Stimulated activated CD4-positive, alpha-beta T cell treated with anti-CD3 and anti-CD28 coated beads, TNF-alpha, amount 100 ng/mL, for 48 hours (primary cell): ENCODE measurements around the gene SLC10A3.

Source experiments
- DNase-seq, 3 donors: peaks; one replicate each; pipeline ENCODE4 v3.0.0-alpha.2; 2020; ENCODE audit warnings: low read depth in 3 of 3

Gene SLC10A3

DNA sequence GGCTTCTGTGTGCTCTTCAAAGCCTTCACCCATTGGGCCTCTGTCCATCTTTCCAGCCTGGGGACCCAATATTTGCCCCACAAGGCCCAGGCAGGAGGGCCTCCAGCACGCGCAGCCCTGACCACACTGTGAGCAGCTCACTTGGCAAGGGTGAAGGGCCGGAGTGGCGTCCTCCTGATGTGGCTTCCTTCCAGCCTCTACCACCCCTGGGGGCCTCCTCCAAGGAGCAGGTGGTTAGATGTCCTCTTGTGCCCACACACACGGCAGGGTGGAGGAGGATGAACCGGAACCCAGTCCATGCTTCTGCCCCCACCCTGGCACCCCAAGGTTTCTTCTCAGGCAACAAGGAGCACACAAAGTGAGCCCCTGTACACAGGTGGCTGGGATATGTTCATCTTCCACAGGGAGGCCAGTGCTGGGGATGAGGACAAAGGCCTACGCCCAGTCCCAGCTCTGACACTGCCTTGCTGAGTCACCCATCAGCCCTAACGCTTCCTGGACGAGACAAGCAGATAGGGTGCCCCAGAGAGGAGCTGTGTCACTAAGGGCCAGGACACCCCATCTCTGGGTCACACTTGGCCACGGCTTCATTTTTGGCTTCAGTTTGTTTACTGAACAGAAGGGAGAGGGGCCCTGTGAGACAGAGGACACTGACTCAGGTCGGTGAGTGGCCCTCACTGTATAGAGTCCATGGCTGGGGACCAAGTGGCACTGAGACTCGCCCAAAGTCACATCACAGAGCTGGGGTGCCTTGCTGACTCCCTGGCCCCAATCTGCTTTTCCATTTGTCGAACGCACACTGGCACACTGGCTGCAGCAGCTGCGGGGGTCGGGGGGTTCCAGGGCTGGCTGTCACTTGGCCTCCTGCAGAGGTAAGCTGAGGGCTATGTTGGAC, 5.9 kb downstream of the SLC10A3 start:
- DNase-seq: no peak

DNA sequence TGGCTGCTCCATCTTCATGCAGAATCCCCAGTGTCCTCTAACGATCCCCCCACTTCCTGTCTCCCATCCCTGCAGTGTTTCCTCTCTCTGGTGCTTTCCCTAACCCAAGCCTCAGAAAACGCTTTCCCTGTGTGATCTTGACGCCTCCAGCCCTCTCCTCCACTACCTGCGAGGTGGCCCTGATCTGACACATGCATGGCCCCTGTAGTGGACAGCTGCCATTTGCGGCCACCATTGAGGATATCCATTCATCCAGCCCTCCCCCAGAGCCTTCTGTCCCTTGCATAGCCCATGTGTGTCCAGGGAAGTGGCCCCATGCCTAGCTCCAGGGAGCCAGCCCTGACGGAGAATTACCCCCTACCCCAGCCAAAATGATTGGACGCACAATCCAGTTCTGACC, 7.1 kb downstream of the SLC10A3 start:
- no peak for DNase-seq

DNA sequence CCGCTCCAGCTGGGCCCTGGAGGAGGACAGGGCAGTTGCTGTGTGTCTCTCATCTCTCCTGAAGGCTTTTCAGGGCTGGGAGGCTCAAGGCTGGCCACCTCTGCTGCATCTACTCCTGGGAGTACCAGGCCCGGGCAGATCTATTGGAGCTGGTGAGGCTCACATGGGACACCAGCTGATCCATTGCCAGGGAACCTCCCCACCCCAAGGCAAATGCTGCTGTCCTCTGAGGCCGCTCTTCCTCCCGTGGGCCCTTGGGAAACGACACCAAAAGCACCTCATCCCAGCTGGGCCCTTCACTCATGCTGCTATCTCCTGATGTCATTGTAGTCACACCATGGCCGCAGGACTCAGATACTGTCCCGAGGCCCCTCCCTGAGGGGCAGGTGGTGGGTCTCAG, 7.6 kb downstream of the SLC10A3 start:
- no peak for DNase-seq

DNA sequence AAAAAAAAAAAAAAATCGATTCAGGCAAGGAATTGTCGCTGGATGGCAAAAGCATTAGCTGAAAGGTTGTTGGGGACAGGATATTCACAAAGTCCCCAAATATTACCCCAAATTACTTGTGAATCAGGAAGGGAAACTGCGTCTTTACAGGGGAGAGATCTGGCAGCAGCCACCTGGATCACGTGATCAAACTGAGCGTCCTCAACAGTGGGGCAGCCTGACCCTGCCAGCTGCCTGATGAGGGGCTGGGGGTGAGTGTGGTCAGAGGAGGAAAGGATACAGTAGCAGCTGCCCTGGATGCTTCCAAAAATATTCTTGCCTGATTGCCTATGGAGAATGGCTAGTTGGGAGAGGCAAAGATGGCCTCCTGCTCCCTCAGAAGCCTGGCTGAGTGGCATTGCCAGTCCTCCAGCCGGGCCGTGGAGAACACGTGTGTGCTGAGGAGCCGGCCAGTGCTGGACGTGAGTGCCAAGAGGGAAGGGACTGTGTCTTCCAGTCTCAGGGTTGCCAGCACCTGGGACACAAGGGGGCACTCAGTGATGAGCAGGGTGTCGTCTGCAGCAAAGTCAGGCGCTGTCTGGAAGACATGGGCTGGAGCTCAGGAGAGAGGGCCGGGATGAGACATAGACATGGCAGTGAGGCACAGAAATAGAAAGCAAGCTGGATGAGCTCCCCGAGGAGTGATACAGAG, 8.4 kb downstream of the SLC10A3 start:
- DNase-seq: no peak

DNA sequence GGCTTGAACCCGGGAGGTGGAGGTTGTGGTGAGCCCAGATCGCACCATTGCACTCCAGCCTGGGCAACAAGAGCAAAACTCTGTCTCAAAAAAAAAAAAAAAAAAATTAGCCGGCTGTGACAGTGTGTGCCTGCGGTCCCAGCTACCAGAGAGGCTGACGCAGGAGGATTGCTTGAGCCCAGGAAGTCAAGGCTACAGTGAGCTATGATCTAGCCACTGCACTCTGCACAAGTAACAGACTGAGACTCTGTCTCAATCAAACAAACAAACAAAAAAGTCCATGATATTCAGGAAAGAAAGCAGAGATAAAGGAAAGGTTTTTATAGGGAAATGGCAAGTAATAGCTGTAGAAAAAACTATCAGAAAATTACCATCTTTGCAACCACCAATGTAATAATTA, 9.2 kb downstream of the SLC10A3 start:
- no peak for DNase-seq

DNA sequence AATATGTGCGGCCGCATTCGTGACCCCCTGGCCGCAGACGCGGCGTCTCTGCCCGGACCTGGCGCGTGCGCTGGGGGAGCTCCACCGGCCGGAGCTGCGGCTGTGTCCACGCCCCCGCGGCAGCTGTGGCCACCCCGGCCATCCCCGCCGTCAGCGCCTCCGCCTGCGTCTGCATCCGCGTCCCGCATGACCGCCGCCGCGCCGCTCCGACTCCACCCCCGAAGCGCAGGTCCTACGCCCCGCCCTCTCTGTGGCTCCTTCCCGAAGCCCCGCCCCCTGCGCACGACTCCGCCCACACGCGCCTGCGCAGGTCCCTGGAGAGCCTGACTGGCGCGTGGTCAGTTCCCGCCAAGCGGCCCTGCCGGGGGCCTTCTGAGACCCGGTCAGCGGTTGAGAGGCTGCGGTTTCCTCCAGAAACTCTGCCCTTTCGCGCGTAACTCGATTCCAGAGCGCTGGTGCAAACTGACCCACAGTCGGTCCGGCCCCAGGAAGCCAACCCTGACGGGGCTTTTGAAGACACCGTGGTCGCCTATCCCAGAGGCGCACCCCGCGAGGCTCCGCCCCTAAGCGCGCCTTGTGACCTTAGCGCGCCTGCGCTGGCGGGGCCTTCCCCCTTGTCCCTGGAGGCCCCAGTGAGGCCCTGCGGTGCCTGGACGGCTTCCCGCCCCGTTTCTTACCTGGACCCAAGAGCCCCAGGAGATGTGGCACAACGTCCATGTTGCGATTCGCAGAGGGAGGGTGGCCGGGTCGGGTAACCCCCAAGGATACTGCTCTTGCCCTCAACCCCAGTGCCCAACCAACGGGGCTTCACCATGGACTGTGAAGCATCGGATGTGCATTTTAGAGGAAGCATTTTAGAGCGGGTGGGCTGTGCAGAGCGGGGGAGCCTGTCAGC, 11.5 kb downstream of the SLC10A3 start, which contains the start of gene LAGE3:
Gene LAGE3, minus strand, starts transcription at position 554 of the 895 bp plus-strand sequence. Its CDS starts 366 bp downstream, at position 188.
- DNase-seq: peak; percentile 88 to 94 (median 90)

DNA sequence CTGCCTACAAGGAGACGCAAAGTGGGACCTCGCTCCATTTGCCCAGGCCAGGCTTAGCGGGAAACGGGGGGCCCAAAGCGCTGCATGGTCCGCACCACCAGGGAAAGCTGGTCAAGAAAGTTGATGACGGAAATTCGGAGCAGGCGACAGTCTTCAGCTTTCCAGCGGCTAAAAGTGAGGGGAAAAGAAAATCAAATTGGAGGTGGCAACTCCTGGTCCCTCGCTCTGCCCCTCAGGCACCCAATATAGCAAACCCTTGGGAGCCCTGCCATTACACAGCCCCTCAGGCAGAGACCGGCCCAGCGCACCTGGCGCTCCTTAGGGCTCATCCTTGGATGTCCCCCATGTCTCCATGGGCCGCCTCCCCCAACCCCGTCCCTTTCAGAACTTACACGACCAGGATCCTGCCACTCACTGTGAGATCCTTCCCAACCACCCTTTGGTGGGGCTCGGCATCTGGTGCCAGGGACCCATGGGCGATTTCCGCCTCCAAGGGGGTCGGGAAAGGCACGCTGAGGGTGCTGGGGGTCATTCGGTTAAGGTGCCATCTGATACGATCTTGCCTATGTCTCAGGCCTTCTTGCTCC, 12.4 kb downstream of the SLC10A3 start:
- no peak for DNase-seq

DNA sequence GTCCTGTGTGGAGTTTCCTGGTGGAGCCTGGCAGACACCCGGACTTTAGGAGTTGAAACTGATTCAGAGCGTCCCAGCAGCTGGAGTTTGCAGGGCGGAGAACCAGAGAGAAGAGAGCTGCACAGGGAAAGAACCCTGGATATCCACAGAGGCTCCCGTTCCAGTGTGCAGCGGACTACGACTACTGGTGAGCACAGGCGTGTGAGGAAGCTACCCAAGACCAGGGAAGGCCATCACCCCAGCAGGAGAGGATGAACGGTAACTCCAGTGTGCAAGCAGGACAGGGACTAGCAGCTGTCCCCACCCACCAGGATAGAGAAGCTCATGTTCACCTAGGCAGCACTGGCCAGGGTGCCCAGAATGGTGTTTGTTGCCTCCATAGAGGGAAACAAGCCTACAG, 13.6 kb downstream of the SLC10A3 start:
- no peak for DNase-seq

DNA sequence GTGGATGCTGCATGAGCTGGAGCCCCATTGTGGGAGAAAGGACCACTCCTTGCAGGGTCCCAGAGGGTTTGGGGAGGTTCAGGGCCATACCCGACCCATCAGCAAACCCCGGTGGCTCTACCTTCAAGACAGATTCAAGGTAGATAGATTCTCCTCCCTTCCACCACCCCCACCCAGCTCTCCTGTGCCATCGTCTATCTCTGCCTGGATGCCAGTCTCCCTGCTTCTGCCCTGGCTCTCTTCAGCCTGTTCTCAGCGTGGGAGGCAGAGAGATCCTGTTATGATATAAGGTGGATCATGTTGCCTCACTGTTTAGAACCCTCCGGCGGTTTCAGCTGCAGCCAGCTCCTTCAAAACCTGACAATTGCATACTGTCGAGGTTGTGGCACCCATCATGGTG, 16.7 kb downstream of the SLC10A3 start:
- no peak for DNase-seq

DNA sequence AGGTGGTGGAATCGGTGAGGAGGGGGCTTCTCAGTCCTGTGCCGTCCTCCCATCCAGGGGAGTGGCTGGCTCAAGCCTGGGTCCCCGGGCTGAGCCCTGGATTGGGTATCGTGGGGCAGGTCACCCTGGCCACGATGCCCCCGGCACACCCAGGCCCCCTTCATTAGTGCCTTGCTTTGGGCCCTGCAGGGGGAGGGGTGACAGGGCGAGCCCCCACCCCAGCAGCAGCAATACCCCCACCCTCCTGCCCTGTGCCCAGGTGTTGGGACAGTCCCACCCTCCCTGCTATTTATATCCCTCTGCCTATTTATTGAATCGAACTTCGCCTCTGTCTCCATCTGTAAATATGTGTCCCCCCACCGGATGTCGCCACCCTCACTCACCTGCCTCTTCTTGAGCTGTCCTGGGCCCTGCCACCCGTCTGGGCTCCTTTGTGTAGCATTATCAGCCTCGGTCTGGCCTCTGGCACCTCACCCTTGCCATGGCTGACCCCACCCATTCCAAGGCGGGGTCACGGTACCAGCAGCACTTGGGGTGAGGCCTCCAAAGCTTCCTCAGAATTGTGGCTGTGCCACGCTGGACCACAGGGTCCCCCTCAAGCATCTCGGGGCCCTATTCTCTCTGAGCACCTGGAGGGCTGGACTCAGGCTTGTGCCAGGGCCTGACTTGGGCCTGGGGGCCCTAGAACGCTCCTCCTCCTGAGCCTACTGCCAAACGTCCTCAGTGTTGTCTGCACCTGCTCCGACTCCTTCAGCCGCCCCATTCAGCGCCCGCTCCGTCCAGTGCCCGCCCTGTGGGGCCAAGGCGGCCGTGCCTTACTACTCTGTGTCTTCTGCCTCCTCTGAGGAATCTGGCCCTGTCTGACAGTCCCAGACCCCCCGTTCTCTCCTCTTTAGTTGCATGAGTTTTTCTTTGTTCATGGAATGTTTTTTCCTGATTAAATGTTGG, 17.5 kb downstream of the SLC10A3 start:
- DNase-seq: no peak

DNA sequence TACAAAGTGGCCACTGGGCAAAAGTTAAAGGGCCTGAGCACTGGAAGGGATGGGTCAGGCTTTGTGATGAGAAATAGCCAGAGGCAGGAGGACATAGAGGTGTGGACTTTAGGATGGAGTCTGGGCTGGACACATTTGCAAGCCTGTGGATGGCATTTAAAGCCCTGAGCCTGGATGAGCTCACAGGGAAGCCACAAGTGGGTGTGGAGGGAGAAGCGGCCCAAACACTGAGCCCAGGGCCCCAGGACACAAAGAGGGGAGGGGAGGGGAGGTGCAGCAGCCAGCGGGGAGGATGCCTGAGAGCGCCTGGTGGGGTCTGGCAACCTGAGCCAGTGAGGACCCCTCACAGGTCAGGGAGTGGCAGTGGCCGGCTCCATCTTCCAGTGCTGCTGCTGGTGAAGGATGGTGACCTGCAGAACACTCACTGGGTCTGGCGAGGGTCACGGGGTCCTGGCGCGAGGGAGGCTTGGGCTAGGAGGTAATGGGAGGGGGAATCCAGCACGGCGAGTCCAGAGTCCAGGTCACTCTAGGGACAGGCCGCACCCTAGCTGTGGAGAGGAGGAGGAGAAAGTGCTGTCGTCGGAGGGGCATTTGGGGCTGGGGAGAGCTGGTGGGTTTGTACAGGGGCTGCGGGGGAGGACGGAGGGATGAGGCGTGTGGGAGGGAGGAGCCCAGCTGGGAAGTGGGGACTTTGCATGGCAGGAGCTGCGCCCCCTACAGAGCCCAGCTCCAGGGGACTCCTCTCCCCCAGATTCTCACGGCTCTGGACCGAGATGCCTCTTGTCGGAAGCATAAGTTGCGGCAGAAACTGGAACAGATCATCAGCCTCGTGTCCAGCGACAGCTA, 18.4 kb downstream of the SLC10A3 start:
- DNase-seq: no peak

DNA sequence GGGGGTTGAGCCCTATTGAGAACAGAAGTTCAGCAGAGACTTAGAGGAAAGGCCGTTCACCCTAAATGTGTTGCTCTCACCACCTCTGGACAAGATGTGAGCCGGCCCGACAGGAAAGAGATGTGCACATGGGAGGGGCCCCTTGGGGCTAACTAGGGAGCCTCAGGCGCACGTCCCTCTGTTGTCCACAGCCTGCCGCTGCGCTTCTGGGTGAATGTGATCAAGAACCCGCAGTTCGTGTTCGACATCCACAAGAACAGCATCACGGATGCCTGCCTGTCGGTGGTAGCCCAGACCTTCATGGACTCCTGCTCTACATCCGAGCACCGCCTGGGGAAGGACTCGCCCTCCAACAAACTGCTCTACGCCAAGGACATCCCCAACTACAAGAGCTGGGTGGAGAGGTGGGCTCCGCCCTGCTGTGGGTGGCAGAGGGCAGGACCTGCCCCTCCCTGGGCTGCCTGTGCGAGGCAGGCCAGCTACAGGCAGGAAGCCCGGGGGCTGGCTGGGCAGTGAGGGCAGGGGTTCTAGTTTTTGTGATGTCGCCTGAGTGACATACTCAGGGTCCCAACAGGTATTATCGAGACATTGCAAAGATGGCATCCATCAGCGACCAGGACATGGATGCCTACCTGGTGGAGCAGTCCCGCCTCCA, 19.4 kb downstream of the SLC10A3 start:
- no peak for DNase-seq

DNA sequence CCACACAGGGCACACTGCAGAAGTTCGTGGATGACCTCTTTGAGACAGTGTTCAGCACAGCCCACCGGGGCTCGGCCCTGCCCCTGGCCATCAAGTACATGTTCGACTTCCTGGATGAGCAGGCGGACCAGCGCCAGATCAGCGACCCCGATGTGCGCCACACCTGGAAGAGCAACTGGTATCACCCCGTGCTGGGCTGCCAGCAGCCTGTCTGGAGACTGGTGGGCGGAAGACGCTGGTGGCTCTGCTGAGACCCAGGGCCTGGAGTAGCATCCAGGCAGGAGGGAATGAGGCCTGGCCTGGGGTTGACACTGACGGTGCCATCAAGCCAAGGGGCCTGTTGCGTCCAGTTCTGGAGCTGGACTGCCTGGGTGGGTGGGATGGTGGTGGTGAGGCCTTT, 20.0 kb downstream of the SLC10A3 start:
- DNase-seq: no peak

DNA sequence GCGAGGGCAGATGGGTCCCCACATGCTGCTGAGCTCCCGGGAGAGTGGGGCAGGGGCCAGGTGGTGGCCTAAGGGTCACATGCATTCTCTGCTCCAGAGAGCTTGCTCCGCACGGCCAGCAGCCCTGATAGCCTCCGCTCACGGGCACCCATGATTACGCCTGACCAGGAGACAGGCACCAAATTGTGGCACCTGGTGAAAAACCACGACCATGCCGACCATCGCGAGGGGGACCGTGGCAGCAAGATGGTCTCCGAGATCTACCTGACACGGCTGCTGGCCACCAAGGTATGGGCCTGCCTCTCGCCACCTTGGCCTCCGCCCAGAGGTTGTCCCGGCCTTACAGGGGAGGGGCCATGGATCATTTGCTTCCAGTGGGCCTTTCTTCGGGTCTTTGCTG, 20.5 kb downstream of the SLC10A3 start:
- DNase-seq: no peak

DNA sequence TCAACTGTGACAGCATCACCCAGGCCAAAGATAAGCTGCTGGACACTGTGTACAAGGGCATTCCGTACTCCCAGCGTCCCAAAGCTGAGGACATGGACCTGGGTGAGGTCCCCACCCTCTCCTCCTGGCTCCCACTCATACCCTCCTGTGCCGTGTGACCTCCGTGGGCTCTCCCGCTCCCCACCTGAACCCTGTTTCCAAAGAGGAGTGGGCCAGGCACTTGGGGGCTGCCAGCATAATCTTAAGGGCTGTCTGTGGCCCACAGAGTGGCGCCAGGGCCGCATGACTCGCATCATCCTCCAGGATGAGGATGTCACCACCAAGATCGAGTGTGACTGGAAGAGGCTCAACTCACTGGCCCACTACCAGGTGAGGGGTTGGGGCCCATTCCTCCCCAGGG, 21.3 kb downstream of the SLC10A3 start:
- DNase-seq: no peak

DNA sequence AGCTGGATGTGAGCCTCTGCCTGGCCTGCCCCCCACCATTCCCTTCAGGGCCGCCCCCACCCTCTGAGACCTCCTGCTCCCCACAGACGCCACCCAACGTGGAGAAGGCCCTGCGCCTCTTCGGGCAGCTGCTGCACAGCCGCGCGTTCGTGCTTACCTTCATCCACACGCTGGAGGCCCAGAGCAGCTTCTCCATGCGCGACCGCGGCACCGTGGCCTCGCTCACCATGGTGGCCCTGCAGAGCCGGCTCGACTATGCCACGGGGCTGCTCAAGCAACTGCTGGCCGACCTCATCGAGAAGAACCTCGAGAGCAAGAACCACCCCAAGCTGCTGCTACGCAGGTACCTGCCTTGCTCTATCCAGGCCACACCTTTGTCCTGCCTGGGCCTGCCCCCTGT, 22.2 kb downstream of the SLC10A3 start:
- DNase-seq: no peak

DNA sequence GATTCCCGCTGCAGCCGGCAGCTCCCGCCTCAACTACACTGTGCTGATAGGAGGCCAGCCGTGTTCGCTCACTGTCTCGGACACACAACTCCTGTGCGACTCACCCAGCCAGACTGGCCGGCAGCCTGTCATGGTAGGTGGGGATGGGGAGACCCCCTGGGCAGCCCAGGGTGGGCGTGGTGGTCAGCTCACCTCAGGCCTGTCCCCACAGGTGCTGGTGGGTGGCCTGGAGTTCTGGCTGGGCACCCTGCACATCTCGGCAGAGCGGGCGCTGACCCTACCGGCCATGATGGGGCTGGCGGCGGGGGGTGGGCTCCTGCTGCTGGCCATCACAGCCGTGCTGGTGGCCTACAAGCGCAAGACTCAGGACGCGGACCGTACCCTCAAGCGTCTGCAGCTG, 22.9 kb downstream of the SLC10A3 start:
- DNase-seq: no peak

DNA sequence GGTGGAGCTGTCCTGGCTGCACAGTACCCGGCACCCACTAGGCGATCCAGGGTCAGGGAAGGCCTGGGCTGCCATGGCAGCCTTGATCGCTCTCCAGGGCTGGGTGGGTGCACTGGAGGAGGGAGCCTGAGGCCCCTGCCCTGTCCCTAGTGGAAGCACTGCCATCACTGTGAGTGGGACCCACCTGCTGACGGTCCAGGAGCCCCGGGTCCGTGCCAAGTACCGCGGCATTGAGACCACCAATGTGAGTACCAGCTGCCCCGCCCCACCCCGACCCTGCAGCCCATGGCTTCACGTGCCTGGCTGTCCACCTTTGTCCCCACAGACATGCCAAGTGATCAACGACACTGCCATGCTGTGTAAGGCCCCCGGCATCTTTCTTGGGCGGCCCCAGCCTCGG, 23.5 kb downstream of the SLC10A3 start:
- DNase-seq: no peak

DNA sequence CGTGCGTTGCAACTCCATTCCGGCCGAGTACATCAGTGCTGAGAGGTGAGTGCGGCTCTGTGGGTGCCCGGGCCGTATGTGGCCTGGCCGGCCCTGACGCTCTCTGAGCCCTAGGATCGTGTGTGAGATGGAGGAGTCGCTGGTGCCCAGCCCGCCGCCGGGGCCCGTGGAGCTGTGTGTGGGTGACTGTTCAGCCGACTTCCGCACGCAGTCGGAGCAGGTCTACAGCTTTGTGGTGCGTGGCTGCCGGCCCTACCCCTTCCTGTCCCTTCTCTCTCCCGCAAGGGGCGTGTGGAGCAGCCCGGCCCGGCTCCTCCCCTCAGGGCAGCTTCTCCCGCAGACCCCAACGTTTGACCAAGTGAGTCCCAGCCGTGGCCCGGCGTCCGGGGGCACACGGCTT, 24.4 kb downstream of the SLC10A3 start:
- no peak for DNase-seq
